K562 (cell line): ENCODE data around the gene MOSPD3. TPM values are rescaled to one million over a fixed set of nuclear protein-coding genes. Genes with fewer than 3 reads are reported as not detected.

Experiments used
- BHLHE40 ChIP-seq: IDR thresholded peaks from 2 replicates; pipeline ENCODE4 v1.6.1; 2011; ENCODE audit warnings: low read length, improper control_type of control experiment
- CBX2 ChIP-seq: fragments of 200-600 bp; sonication (generic); IDR thresholded peaks from one replicate; pipeline ENCODE4 v1.6.1; 2012; ENCODE audit warnings: mild to moderate bottlenecking, low read length, inconsistent platforms; ENCODE audit not compliant: insufficient read depth, poor library complexity, severe bottlenecking
- CREM ChIP-seq: IDR thresholded peaks from 2 replicates; pipeline ENCODE4 v1.6.1; 2014; ENCODE audit warnings: antibody characterized with exemption, low read depth
- DNMT1 ChIP-seq: fragments of 450-650 bp; IDR thresholded peaks from 2 replicates; pipeline ENCODE4 v1.6.1; 2016; ENCODE audit warnings: antibody characterized with exemption, mild to moderate bottlenecking
- ETS2 ChIP-seq: IDR thresholded peaks from 2 replicates; pipeline ENCODE4 v1.6.1; 2016; ENCODE audit warnings: borderline replicate concordance, missing genetic modification characterization, mild to moderate bottlenecking, moderate library complexity, missing compliant biosample characterization; ENCODE audit not compliant: poor library complexity, severe bottlenecking
- HNRNPUL1 ChIP-seq: fragments of 200-400 bp; formaldehyde crosslinking; IDR thresholded peaks from 2 replicates; pipeline ENCODE4 v1.6.1; 2017; ENCODE audit warnings: low read length
- IRF9 ChIP-seq: fragments of 450-650 bp; IDR thresholded peaks from 2 replicates; pipeline ENCODE4 v1.6.1; 2016; ENCODE audit warnings: missing biosample characterization, missing genetic modification characterization
- KLF13 ChIP-seq: fragments of 450-650 bp; IDR thresholded peaks from 2 replicates; pipeline ENCODE4 v1.6.1; 2016; ENCODE audit warnings: missing genetic modification characterization, low read depth, mild to moderate bottlenecking, missing compliant biosample characterization, moderate library complexity, borderline replicate concordance
- MECOM ChIP-seq: fragments of 250-450 bp; sonication (Bioruptor Pico); IDR thresholded peaks from 2 replicates; pipeline ENCODE4 v1.8.0; 2022; ENCODE audit warnings: inconsistent platforms
- MXD1 ChIP-seq: fragments of 250-450 bp; sonication (Bioruptor Pico); IDR thresholded peaks from 2 replicates; pipeline ENCODE4 v1.8.0; 2021; ENCODE audit warnings: borderline replicate concordance, mild to moderate bottlenecking, moderate library complexity; ENCODE audit not compliant: poor library complexity, severe bottlenecking
- NEUROD1 ChIP-seq: fragments of 150-350 bp; IDR thresholded peaks from 2 replicates; pipeline ENCODE4 v1.6.1; 2014; ENCODE audit warnings: borderline replicate concordance, low read length, low read depth; ENCODE audit not compliant: partially characterized antibody
- NR0B1 ChIP-seq: fragments of 450-650 bp; IDR thresholded peaks from one replicate; pipeline ENCODE4 v1.6.1; 2018; ENCODE audit warnings: mild to moderate bottlenecking, moderate library complexity; ENCODE audit not compliant: partially characterized antibody
- NR3C1 ChIP-seq: sonication (generic); formaldehyde crosslinking; IDR thresholded peaks from 2 replicates; pipeline ENCODE4 v1.8.1; 2022; ENCODE audit warnings: missing genetic modification reagents
- PATZ1 ChIP-seq: fragments of 250-450 bp; sonication (Bioruptor Pico); IDR thresholded peaks from 2 replicates; pipeline ENCODE4 v1.5.0; 2020; ENCODE audit warnings: mild to moderate bottlenecking, borderline replicate concordance
- PHF21A ChIP-seq: fragments of 450-650 bp; IDR thresholded peaks from 2 replicates; pipeline ENCODE4 v1.6.1; 2017; ENCODE audit warnings: low read depth, borderline replicate concordance
- TCF3 ChIP-seq: sonication (generic); formaldehyde crosslinking; IDR thresholded peaks from 2 replicates; pipeline ENCODE4 v1.4.0; 2020; ENCODE audit warnings: mild to moderate bottlenecking, missing genetic modification reagents
- TGIF2 ChIP-seq: sonication (generic); formaldehyde crosslinking; IDR thresholded peaks from 2 replicates; pipeline ENCODE4 v1.8.1; 2022; ENCODE audit warnings: mild to moderate bottlenecking, missing genetic modification reagents, moderate library complexity
- TSHZ1 ChIP-seq: fragments of 250-450 bp; sonication (Bioruptor Pico); IDR thresholded peaks from 2 replicates; pipeline ENCODE4 v1.4.0; 2020; ENCODE audit warnings: mild to moderate bottlenecking, moderate library complexity
- XRCC5 ChIP-seq: fragments of 200-400 bp; formaldehyde crosslinking; IDR thresholded peaks from 2 replicates; pipeline ENCODE4 v1.6.1; 2017; ENCODE audit warnings: low read depth, mild to moderate bottlenecking, low read length
- polyA plus RNA-seq, 8 experiments: library from polyadenylated mRNA; depleted of rRNA in 4 of 8; stranded (reverse) in 5 of 8; unstranded in 3 of 8; fragments of >200 nt; fragmentation: Nextera tagmentation in 2 of 8; fragmentation: Illumina TruSeq in 1 of 8; extraction: Ambion mirVana in 2 of 8; extraction: Trizol in 1 of 8; gene quantifications; 2 replicates each; pipeline versions ENCODE4 v1.2.1 to v1.2.3, GENCODE V29; 2011 to 2014; ENCODE audit warnings: inconsistent platforms in 1 of 8, missing spikeins in 1 of 8
- total RNA-seq, 7 experiments: library from RNA; depleted of rRNA in 6 of 7; stranded (reverse); fragments of >200 nt in 6 of 7; fragmentation: Illumina TruSeq in 2 of 7; extraction: Trizol in 2 of 7; gene quantifications; 2 replicates each; pipeline versions ENCODE4 v1.2.1 to v1.2.3, GENCODE V29; 2011 to 2021; ENCODE audit warnings: low replicate concordance in 1 of 7

The MOSPD3 gene
- total and polyA plus RNA-seq, 9 of the 15 experiments (the other 6 are each of a cell fraction or from before 2014, with no cell fraction given), result 1.4 to 32.1 (median 7.3) TPM

- no peak for TF ChIP-seq TSHZ1 (CRISPR knock-in tag)
- no peak for TF ChIP-seq ETS2 (tag)
- TF ChIP-seq TCF3, result no peak
- TF ChIP-seq HNRNPUL1, result no peak
- TF ChIP-seq DNMT1, result no peak
- no peak for TF ChIP-seq NEUROD1
- TF ChIP-seq PHF21A, result no peak
- TF ChIP-seq PATZ1, result no peak
- no peak for TF ChIP-seq MECOM (CRISPR knock-in tag)
- no peak for TF ChIP-seq NR0B1
- TF ChIP-seq BHLHE40, result no peak
- no peak for TF ChIP-seq XRCC5
- no peak for TF ChIP-seq NR3C1 (CRISPR knock-in tag)
- TF ChIP-seq IRF9 (tag), result no peak
- no peak for TF ChIP-seq CBX2
- TF ChIP-seq CREM, result peak; percentile 78
- no peak for TF ChIP-seq MXD1 (CRISPR knock-in tag)
- TF ChIP-seq KLF13 (tag), result no peak
- no peak for TF ChIP-seq TGIF2
These were observed 14.3 kb downstream of the MOSPD3 start (continued) for GRCh38 chr7:100626530-100627237.
